ENCODE data around the gene HSD17B2. TPM values are rescaled to one million over a fixed set of nuclear protein-coding genes. Genes with fewer than 3 reads are reported as not detected.

HSD17B2 gene
- total and polyA plus RNA-seq, 4 donors, result 0.48 to 2.5 (median 1.1) TPM

DNA sequence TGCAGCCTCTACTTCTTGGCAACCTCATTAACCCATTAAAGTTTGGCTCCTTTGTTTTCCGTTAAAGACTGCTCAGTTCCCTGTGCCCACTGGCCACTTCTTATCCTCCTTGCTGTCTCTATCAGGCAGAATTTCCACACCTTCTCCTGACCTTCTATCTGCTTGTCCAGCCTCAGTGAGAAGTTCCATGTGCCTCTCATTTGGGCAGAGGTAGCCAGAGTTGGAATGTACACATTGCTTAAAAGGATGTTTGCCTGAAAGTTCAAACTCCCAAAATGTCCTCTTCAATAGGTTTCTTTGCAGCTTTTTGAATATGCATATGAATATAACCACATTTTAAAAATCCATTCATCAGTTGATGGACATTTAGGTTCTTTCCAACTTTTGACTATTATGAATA, 47.0 kb downstream of the HSD17B2 start:
- no peak for DNase-seq (ENCODE audit: low read depth in 4 of 6, low spot score in 6 of 6)
- no peak overlapping the region for H3K4me3 ChIP-seq (ENCODE audit: low read depth, low read length)
- H3K4me1 ChIP-seq (ENCODE audit: control insufficient read depth, insufficient read depth, low read length), result no peaks in the 10 kb centered on the region
- no peaks in the 10 kb centered on the region for H3K27me3 ChIP-seq (ENCODE audit: control insufficient read depth, insufficient read depth, low read length)
- H3K36me3 ChIP-seq (ENCODE audit: control insufficient read depth, insufficient read depth, low read length), result no peaks in the 10 kb centered on the region
- peaks cover 1% of the 10 kb centered on the region for H3K9me3 ChIP-seq (ENCODE audit: control insufficient read depth, insufficient read depth, low read length)
- 92% methylated on average over 1 of the region's 1 CpG for WGBS (ENCODE audit: insufficient coverage)
- no peak overlapping the region for H3K27ac ChIP-seq (ENCODE audit: low read depth, low read length)

GRCh38 chr16:82082543-82083244, 47.6 kb downstream of the HSD17B2 start:
- H3K9me3 ChIP-seq (ENCODE audit: control insufficient read depth, insufficient read depth, low read length), result no peaks in the 10 kb centered on the region
- no peaks in the 10 kb centered on the region for H3K27me3 ChIP-seq (ENCODE audit: control insufficient read depth, insufficient read depth, low read length)
- H3K27ac ChIP-seq (ENCODE audit: low read depth, low read length), result no peak overlapping the region
- H3K4me1 ChIP-seq (ENCODE audit: control insufficient read depth, insufficient read depth, low read length), result no peaks in the 10 kb centered on the region
- no peak for DNase-seq (ENCODE audit: low read depth in 4 of 6, low spot score in 6 of 6)
- no peak overlapping the region for H3K4me3 ChIP-seq (ENCODE audit: low read depth, low read length)
- H3K36me3 ChIP-seq (ENCODE audit: control insufficient read depth, insufficient read depth, low read length), result no peaks in the 10 kb centered on the region
- WGBS (ENCODE audit: insufficient coverage), result no CpG with 5 or more reads among the region's 2 CpGs

GRCh38 chr16:82083710-82084353, 48.8 kb downstream of the HSD17B2 start:
- Histone ChIP-seq H3K27me3 (ENCODE audit: control insufficient read depth, insufficient read depth, low read length) (no peaks in the 10 kb centered on the region), H3K4me1 (ENCODE audit: control insufficient read depth, insufficient read depth, low read length) (no peaks in the 10 kb centered on the region), H3K4me3 (ENCODE audit: low read depth, low read length) (no peak overlapping the region), H3K9me3 (ENCODE audit: control insufficient read depth, insufficient read depth, low read length) (no peaks in the 10 kb centered on the region), H3K36me3 (ENCODE audit: control insufficient read depth, insufficient read depth, low read length) (no peaks in the 10 kb centered on the region), H3K27ac (ENCODE audit: low read depth, low read length) (no peak overlapping the region)
- no peak for DNase-seq (ENCODE audit: low read depth in 4 of 6, low spot score in 6 of 6)
- 92% methylated on average over 5 of the region's 6 CpGs for WGBS (ENCODE audit: insufficient coverage)

GRCh38 chr16:82085011-82085779, 50.1 kb downstream of the HSD17B2 start:
- Histone ChIP-seq H3K9me3 (ENCODE audit: control insufficient read depth, insufficient read depth, low read length) (no peaks in the 10 kb centered on the region), H3K27ac (ENCODE audit: low read depth, low read length) (no peak overlapping the region), H3K27me3 (ENCODE audit: control insufficient read depth, insufficient read depth, low read length) (no peaks in the 10 kb centered on the region), H3K36me3 (ENCODE audit: control insufficient read depth, insufficient read depth, low read length) (no peaks in the 10 kb centered on the region), H3K4me1 (ENCODE audit: control insufficient read depth, insufficient read depth, low read length) (no peaks in the 10 kb centered on the region), H3K4me3 (ENCODE audit: low read depth, low read length) (no peak overlapping the region)
- 67% methylated on average over 1 of the region's 2 CpGs for WGBS (ENCODE audit: insufficient coverage)
- no peak for DNase-seq (ENCODE audit: low read depth in 4 of 6, low spot score in 6 of 6)

GRCh38 chr16:82088483-82088882, 53.4 kb downstream of the HSD17B2 start:
- no peaks in the 10 kb centered on the region for H3K4me1 ChIP-seq (ENCODE audit: control insufficient read depth, insufficient read depth, low read length)
- no peaks in the 10 kb centered on the region for H3K9me3 ChIP-seq (ENCODE audit: control insufficient read depth, insufficient read depth, low read length)
- no CpG with 5 or more reads among the region's 4 CpGs for WGBS (ENCODE audit: insufficient coverage)
- H3K4me3 ChIP-seq (ENCODE audit: low read depth, low read length), result no peak overlapping the region
- DNase-seq (ENCODE audit: low read depth in 4 of 6, low spot score in 6 of 6), result no peak
- H3K36me3 ChIP-seq (ENCODE audit: control insufficient read depth, insufficient read depth, low read length), result no peaks in the 10 kb centered on the region
- H3K27me3 ChIP-seq (ENCODE audit: control insufficient read depth, insufficient read depth, low read length), result no peaks in the 10 kb centered on the region
- no peak overlapping the region for H3K27ac ChIP-seq (ENCODE audit: low read depth, low read length)

DNA sequence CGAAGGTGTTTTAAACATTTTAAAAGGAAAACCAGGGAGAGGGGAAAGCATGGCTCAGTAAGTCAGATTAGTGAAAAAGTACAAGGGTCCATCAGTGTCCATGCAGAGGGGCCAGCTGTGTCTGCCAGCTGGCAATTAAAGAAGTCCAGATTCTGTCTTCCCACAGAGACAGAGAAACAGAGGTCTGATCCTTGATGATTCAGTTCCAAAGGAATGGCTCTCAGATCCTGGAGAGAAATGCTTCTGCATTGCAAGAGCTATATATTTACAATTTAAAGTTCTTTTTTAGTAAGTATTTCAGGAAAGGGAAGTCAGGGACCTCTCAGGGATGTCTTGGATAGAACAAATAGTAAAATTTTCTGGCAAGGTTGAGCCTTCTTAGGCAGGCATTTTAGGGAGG, 56.2 kb downstream of the HSD17B2 start:
- Histone ChIP-seq H3K4me3 (ENCODE audit: low read depth, low read length) (no peak overlapping the region), H3K4me1 (ENCODE audit: control insufficient read depth, insufficient read depth, low read length) (no peaks in the 10 kb centered on the region), H3K27me3 (ENCODE audit: control insufficient read depth, insufficient read depth, low read length) (no peaks in the 10 kb centered on the region), H3K27ac (ENCODE audit: low read depth, low read length) (no peak overlapping the region), H3K9me3 (ENCODE audit: control insufficient read depth, insufficient read depth, low read length) (no peaks in the 10 kb centered on the region), H3K36me3 (ENCODE audit: control insufficient read depth, insufficient read depth, low read length) (no peaks in the 10 kb centered on the region)
- no peak for DNase-seq (ENCODE audit: low read depth in 4 of 6, low spot score in 6 of 6)
- WGBS (ENCODE audit: insufficient coverage), result 78% methylated on average over 1 of the region's 1 CpG

DNA sequence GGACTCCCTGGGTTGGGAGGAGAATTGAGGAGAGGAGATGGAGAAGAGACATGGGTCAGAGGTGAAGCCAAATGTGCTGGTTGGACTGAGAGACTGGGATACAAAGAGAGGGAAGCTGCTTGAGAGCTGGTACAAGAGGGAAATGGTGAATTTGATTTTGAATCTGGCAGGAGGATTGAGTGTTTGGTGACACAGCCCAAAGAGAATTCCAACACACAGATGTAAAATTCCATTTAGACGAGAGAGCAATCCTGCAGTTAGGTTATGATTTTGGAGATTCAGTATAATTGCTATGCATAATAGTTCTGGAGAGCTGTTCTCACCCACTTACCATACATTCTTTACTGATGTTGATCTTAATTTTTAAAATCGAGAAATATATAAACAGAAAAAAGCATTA, 57.7 kb downstream of the HSD17B2 start:
- Histone ChIP-seq H3K4me3 (ENCODE audit: low read depth, low read length) (no peak overlapping the region), H3K4me1 (ENCODE audit: control insufficient read depth, insufficient read depth, low read length) (no peaks in the 10 kb centered on the region), H3K27me3 (ENCODE audit: control insufficient read depth, insufficient read depth, low read length) (no peaks in the 10 kb centered on the region), H3K27ac (ENCODE audit: low read depth, low read length) (no peak overlapping the region), H3K36me3 (ENCODE audit: control insufficient read depth, insufficient read depth, low read length) (no peaks in the 10 kb centered on the region), H3K9me3 (ENCODE audit: control insufficient read depth, insufficient read depth, low read length) (no peaks in the 10 kb centered on the region)
- 80% methylated on average over 1 of the region's 2 CpGs for WGBS (ENCODE audit: insufficient coverage)
- no peak for DNase-seq (ENCODE audit: low read depth in 4 of 6, low spot score in 6 of 6)

DNA sequence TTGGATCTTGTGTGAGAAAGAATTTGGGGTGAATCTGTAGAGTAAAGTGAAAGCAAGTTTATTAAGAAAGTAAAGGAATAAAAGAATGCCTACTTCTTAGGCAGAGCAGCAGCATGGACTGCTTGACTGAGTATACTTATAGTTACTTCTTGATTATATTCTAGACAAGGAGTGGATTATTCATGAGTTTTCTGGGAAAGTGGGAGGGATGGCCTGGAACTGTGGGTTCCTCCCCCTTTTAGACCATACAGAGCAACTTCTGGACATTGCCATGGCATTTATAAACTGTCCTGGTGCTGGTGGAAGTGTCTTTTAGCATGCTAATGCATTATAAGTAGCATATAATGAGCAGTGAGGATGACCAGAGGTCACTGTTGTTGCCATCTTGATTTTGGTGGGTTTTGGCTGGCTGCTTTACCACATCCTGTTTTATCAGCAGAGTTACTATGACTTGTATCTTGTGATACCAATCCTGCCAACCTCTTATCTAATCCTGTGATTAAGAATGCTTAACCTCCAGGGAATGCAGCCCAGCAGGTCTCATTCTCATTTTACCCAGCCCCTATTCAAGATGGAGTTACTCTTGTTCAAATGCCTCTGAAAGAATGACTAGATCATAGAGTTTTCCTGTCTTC, 58.7 kb downstream of the HSD17B2 start:
- DNase-seq (ENCODE audit: low read depth in 4 of 6, low spot score in 6 of 6), result no peak
- no peak overlapping the region for H3K4me3 ChIP-seq (ENCODE audit: low read depth, low read length)
- no peaks in the 10 kb centered on the region for H3K27me3 ChIP-seq (ENCODE audit: control insufficient read depth, insufficient read depth, low read length)
- H3K9me3 ChIP-seq (ENCODE audit: control insufficient read depth, insufficient read depth, low read length), result no peaks in the 10 kb centered on the region
- H3K4me1 ChIP-seq (ENCODE audit: control insufficient read depth, insufficient read depth, low read length), result no peaks in the 10 kb centered on the region
- H3K27ac ChIP-seq (ENCODE audit: low read depth, low read length), result no peak overlapping the region
- H3K36me3 ChIP-seq (ENCODE audit: control insufficient read depth, insufficient read depth, low read length), result no peaks in the 10 kb centered on the region

DNA sequence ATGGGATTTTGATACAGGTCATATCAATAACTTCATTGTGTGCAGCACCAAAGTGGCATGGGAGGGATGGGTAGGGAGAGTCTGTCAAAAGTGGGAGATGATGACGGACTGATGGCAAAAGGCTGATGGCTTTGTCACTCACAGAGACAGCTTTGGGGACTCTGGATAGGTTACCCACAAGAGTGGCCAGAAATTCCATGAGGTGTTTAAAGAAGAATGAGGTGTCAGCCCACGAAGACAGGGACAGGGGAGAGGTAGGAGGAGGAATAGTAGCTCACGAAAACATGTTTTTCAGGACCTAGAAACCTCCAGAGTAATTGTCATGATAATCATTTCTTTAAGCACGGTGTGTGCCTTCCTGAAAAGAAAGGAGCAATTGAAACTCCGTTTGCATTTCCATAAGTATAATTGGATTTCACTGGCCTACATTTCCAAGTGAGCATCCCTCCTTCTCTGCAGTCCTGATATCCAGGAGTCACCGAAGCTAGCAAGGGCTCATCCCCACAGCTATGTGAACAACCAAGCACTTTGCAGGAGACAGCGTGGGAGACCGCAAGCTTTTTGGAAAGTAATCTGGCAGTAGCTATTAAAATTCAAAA, 60.0 kb downstream of the HSD17B2 start:
- no peak for DNase-seq (ENCODE audit: low read depth in 4 of 6, low spot score in 6 of 6)
- peaks cover 2% of the 10 kb centered on the region for H3K9me3 ChIP-seq (ENCODE audit: control insufficient read depth, insufficient read depth, low read length)
- 58% methylated on average over 5 of the region's 8 CpGs for WGBS (ENCODE audit: insufficient coverage)

More for the DNA sequence above, 60.0 kb downstream of the HSD17B2 start:
- Histone ChIP-seq H3K27ac (ENCODE audit: low read depth, low read length) (no peak overlapping the region), H3K4me1 (ENCODE audit: control insufficient read depth, insufficient read depth, low read length) (no peaks in the 10 kb centered on the region), H3K27me3 (ENCODE audit: control insufficient read depth, insufficient read depth, low read length) (no peaks in the 10 kb centered on the region), H3K4me3 (ENCODE audit: low read depth, low read length) (no peak overlapping the region), H3K36me3 (ENCODE audit: control insufficient read depth, insufficient read depth, low read length) (no peaks in the 10 kb centered on the region)
